Measurements from ENCODE around the gene CABP7. TPM values are rescaled to one million over a fixed set of nuclear protein-coding genes. Genes with fewer than 3 reads are reported as not detected.

CABP7 gene
- total RNA-seq, 2 experiments from 2014 or later, result 0.33 to 0.45 TPM

DNA sequence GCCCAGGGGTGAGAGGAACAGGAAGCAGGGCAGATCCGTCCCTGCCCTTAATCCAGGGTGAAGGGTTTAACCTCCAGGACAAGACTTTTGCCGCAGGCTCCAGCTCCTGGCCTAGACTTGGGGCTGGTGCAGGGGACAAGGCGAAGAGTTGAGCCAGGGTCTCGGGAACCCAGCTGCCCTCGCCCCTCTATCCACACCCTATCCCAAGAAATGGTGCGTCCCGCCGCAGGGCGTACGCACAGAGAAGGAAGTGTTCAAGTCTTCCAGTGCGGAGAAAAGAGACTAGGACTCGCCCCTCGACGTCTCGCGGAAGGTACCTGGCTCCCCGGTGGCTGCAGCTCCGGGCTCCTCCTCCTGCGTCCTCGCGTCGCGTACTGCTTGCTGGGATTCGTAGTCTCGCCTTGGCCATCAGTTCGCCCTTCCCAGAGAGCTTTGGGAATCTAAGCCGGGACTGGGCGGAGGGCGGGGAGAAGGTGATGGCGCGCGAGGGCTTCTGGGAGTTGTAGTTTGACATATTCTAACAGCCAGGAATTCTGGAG, 46.9 kb downstream of the CABP7 start, which contains the start of gene ZMAT5:
TSS of gene ZMAT5 (minus strand) at position 376 of the 539 bp plus-strand sequence. CDS start 18,463 bp downstream, outside the sequence.
- CTCF ChIA-PET, result no interaction called here
- peaks cover 22% of the 10 kb centered on the region for H3K36me3 ChIP-seq (ENCODE audit: insufficient read depth, low read length)
- POLR2A ChIA-PET, result interaction anchor here (0.6 to 1.9 kb wide), 13 partner anchors 9 to 657 kb away, joined by 3 to 14 read pairs (median 3); partner anchors contain the start of genes ASCC2 and THOC5
- H3K4me1 ChIP-seq (ENCODE audit: insufficient read depth, low read length), result peaks cover 30% of the 10 kb centered on the region
- peak within 1 kb of the TSS; percentile 73 to 78 for H3K27ac ChIP-seq (ENCODE audit: low read depth in 1 of 2, low read length in 2 of 2)
- H3K9me3 ChIP-seq (ENCODE audit: control insufficient read depth in 1 of 2, insufficient read depth in 1 of 2, low read length in 2 of 2), result no peaks in the 10 kb centered on the region
- ATAC-seq (ENCODE audit: poor library complexity) (peak; percentile 96), DNase-seq (peak; percentile 81 to 97 (median 88))
- TF ChIP-seq, protein P1, sequence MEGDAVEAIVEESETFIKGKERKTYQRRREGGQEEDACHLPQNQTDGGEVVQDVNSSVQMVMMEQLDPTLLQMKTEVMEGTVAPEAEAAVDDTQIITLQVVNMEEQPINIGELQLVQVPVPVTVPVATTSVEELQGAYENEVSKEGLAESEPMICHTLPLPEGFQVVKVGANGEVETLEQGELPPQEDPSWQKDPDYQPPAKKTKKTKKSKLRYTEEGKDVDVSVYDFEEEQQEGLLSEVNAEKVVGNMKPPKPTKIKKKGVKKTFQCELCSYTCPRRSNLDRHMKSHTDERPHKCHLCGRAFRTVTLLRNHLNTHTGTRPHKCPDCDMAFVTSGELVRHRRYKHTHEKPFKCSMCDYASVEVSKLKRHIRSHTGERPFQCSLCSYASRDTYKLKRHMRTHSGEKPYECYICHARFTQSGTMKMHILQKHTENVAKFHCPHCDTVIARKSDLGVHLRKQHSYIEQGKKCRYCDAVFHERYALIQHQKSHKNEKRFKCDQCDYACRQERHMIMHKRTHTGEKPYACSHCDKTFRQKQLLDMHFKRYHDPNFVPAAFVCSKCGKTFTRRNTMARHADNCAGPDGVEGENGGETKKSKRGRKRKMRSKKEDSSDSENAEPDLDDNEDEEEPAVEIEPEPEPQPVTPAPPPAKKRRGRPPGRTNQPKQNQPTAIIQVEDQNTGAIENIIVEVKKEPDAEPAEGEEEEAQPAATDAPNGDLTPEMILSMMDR (IDR thresholded peaks at IDR 0.05), result no peak
- Mint-ChIP-seq H3K27ac (peak within 1 kb of the TSS; percentile 88), H3K4me1 (ENCODE audit: low read depth) (peaks cover 34% of the 10 kb centered on the region), H3K36me3 (ENCODE audit: low read depth) (peaks cover 45% of the 10 kb centered on the region), H3K4me3 (peak within 1 kb of the TSS; percentile 98), H3K27me3 (no peaks in the 10 kb centered on the region), H3K9me3 (no peaks in the 10 kb centered on the region)
- H3K4me3 ChIP-seq (ENCODE audit: low read length), result peak within 1 kb of the TSS; percentile 83
- no peaks in the 10 kb centered on the region for H3K27me3 ChIP-seq (ENCODE audit: control insufficient read depth in 1 of 2, insufficient read depth in 2 of 2, low read length in 2 of 2)
- intact Hi-C loops (cut with DNase I, micrococcal nuclease), result loop anchor here (1.0 to 10.0 kb wide), 9 partner anchors 72 to 1986 kb away; partner anchors contain the start of genes ASCC2 (in 2 of the 2), AP1B1 (in 1 of the 2), DEPDC5 (in 1 of the 2) and MTMR3 (in 1 of the 2)

DNA sequence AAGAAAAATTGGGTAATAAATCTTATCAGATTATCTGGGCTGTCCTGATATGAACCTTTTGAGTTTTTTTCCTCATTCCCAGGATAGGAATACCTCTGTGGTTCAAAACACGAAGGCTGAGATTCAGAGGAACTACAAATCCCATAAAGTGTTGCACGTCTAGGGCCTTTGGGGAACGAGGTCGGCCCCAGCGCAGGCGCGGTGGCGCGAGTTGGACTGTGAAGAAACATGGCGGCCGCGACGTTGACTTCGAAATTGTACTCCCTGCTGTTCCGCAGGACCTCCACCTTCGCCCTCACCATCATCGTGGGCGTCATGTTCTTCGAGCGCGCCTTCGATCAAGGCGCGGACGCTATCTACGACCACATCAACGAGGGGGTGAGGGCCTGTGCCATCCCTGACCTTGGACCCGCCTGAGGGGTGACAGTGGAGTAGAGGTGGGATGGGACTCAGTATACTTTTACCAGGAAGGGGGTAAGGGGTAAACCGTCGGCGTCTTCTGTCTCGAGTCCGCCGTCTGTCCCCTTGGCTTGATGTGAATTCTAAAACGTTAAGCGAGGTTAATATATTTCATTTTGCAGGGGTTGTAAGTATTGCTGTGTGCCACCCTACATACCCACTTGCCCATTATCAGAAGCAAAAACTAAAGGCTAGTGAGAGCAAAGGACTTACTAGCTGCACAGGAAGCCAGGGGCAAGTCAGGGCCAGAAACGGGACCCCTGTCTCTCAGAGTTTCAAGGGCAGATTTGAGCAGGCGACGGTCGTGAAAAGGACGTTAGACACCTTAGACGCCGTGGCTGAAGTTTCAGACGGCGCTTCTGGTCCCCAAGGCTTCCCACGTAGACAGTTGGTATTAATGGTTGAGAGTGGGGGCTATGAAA, 47.6 kb downstream of the CABP7 start, which contains the start of gene UQCR10:
TSS of gene UQCR10 (plus strand) at position 199 of the 881 bp plus-strand sequence. CDS start at position 229, 30 bp downstream.
- H3K27me3 ChIP-seq (ENCODE audit: control insufficient read depth in 1 of 2, insufficient read depth in 2 of 2, low read length in 2 of 2), result no peaks in the 10 kb centered on the region
- TF ChIP-seq, protein P1 (IDR thresholded peaks at IDR 0.05), result no peak
- peak within 1 kb of the TSS; percentile 73 to 78 for H3K27ac ChIP-seq (ENCODE audit: low read depth in 1 of 2, low read length in 2 of 2)
- H3K27me3 Mint-ChIP-seq, result no peaks in the 10 kb centered on the region
- DNase-seq (peak; percentile 88 to 96 (median 91)), ATAC-seq (ENCODE audit: poor library complexity) (peak; percentile 79)
- no peaks in the 10 kb centered on the region for H3K9me3 Mint-ChIP-seq
- H3K4me1 Mint-ChIP-seq (ENCODE audit: low read depth), result peaks cover 34% of the 10 kb centered on the region
- intact Hi-C loops (cut with DNase I, micrococcal nuclease), result loop anchor here (1.0 to 10.0 kb wide), 11 partner anchors 71 to 1985 kb away; partner anchors contain the start of genes AP1B1 (in 1 of the 2), ASCC2 (in 1 of the 2), DEPDC5 (in 1 of the 2) and MTFP1 (in 1 of the 2)
- H3K9me3 ChIP-seq (ENCODE audit: control insufficient read depth in 1 of 2, insufficient read depth in 1 of 2, low read length in 2 of 2), result no peaks in the 10 kb centered on the region
- H3K27ac Mint-ChIP-seq, result peak within 1 kb of the TSS; percentile 88
- peak within 1 kb of the TSS; percentile 83 for H3K4me3 ChIP-seq (ENCODE audit: low read length)
- POLR2A ChIA-PET, result interaction anchor here (0.6 to 1.9 kb wide), 13 partner anchors 8 to 656 kb away, joined by 3 to 14 read pairs (median 3); partner anchors contain the start of genes ASCC2 and THOC5
- H3K36me3 Mint-ChIP-seq (ENCODE audit: low read depth), result peaks cover 49% of the 10 kb centered on the region
- H3K4me1 ChIP-seq (ENCODE audit: insufficient read depth, low read length), result peaks cover 30% of the 10 kb centered on the region
- H3K4me3 Mint-ChIP-seq, result peak within 1 kb of the TSS; percentile 98
- H3K36me3 ChIP-seq (ENCODE audit: insufficient read depth, low read length), result peaks cover 22% of the 10 kb centered on the region
- CTCF ChIA-PET, result no interaction called here

DNA sequence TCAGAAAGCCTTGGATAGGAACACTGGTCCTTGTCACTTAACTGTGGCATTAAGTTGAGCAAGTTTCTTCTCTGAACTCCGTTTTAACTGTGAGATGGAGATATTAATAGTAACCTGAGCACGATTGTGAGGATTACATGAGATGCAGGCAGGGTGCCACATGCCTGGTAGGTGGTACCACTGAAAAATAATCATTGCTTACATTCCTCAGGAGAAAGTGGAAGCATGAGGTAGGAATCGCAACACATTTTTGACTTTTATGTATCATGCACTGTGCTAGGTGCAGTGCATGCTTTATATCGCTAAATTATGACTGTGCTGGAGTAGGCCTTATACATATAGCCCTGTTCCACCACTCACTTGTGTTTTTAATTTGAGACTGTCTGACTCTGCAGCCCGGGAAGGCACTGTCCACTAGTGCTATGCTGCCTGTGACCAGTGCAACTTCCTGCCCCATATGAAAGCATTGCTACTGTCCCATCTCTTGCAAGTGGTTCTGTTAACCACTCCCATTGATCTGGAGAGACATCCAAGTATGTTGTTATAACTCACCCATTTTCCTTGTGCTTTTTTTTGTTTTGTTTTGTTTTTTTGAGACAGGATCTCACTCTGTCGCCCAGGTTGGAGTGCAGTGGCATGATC, 48.4 kb downstream of the CABP7 start:
- Histone ChIP-seq H3K36me3 (ENCODE audit: insufficient read depth, low read length) (peaks cover 22% of the 10 kb centered on the region), H3K9me3 (ENCODE audit: control insufficient read depth in 1 of 2, insufficient read depth in 1 of 2, low read length in 2 of 2) (no peaks in the 10 kb centered on the region), H3K4me3 (ENCODE audit: low read length) (peak overlapping the region; percentile 83), H3K27ac (ENCODE audit: low read depth in 1 of 2, low read length in 2 of 2) (no peak overlapping the region), H3K4me1 (ENCODE audit: insufficient read depth, low read length) (peaks cover 30% of the 10 kb centered on the region), H3K27me3 (ENCODE audit: control insufficient read depth in 1 of 2, insufficient read depth in 2 of 2, low read length in 2 of 2) (no peaks in the 10 kb centered on the region)
- CTCF ChIA-PET, result no interaction called here
- peak overlapping the region; percentile 98 for H3K4me3 Mint-ChIP-seq
- intact Hi-C loops (cut with DNase I, micrococcal nuclease), result loop anchor here (1.0 to 10.0 kb wide), 7 partner anchors 114 to 1984 kb away; partner anchors contain the start of genes AP1B1 (in 1 of the 2), DEPDC5 (in 1 of the 2), MTFP1 (in 1 of the 2) and MTMR3 (in 1 of the 2)
- no peaks in the 10 kb centered on the region for H3K27me3 Mint-ChIP-seq
- H3K9me3 Mint-ChIP-seq, result no peaks in the 10 kb centered on the region
- DNase-seq (no peak), ATAC-seq (ENCODE audit: poor library complexity) (no peak)
- POLR2A ChIA-PET, result no interaction called here
- TF ChIP-seq, protein P1 (IDR thresholded peaks at IDR 0.05), result no peak
- peak overlapping the region; percentile 88 for H3K27ac Mint-ChIP-seq
- peaks cover 34% of the 10 kb centered on the region for H3K4me1 Mint-ChIP-seq (ENCODE audit: low read depth)
- peaks cover 51% of the 10 kb centered on the region for H3K36me3 Mint-ChIP-seq (ENCODE audit: low read depth)

All from CD4-positive, alpha-beta T cell (primary cell).